KMS-11 (cell line): ENCODE results near the gene DDAH2.

Experiments
- H2AFZ ChIP-seq: fragments of 200-600 bp; sonication (generic); 2 replicates; pipeline ENCODE4 v1.6.1; 2016; ENCODE audit warnings: antibody characterized with exemption, mixed run types, low read depth
- H3K27ac ChIP-seq: fragments of 200-600 bp; sonication (generic); 2 replicates; pipeline ENCODE4 v1.6.1; 2016; ENCODE audit warnings: mild to moderate bottlenecking, mixed run types
- H3K27me3 ChIP-seq: fragments of 200-600 bp; sonication (generic); 2 replicates; pipeline ENCODE4 v1.6.1; 2017; ENCODE audit warnings: mild to moderate bottlenecking, low read depth, mixed run types, moderate library complexity; ENCODE audit not compliant: insufficient read depth
- H3K36me3 ChIP-seq: fragments of 200-600 bp; sonication (generic); 2 replicates; pipeline ENCODE4 v1.6.1; 2017; ENCODE audit warnings: mild to moderate bottlenecking, mixed run types; ENCODE audit not compliant: insufficient read depth
- H3K4me1 ChIP-seq: fragments of 200-600 bp; sonication (generic); 2 replicates; pipeline ENCODE4 v1.6.1; 2016; ENCODE audit warnings: mild to moderate bottlenecking, low read depth, mixed run types; ENCODE audit not compliant: poor library complexity, severe bottlenecking
- H3K4me2 ChIP-seq: fragments of 200-600 bp; sonication (generic); 2 replicates; pipeline ENCODE4 v1.7.0; 2016; ENCODE audit warnings: mild to moderate bottlenecking, mixed run types
- H3K4me3 ChIP-seq: fragments of 200-600 bp; sonication (generic); IDR thresholded peaks from 2 replicates; pipeline ENCODE4 v1.6.1; 2017; ENCODE audit warnings: low read depth, low read length, mixed read lengths; ENCODE audit not compliant: insufficient read depth
- H3K79me2 ChIP-seq: fragments of 200-600 bp; sonication (generic); 2 replicates; pipeline ENCODE4 v1.6.1; 2016; ENCODE audit warnings: low read depth, mixed run types; ENCODE audit not compliant: insufficient read depth
- H3K9ac ChIP-seq: fragments of 200-600 bp; sonication (generic); 2 replicates; pipeline ENCODE4 v1.6.1; 2016; ENCODE audit warnings: mild to moderate bottlenecking, mixed run types
- H4K20me1 ChIP-seq: fragments of 200-600 bp; sonication (generic); 2 replicates; pipeline ENCODE4 v1.6.1; 2016; ENCODE audit warnings: mild to moderate bottlenecking, mixed run types; ENCODE audit not compliant: insufficient read depth
- TF ChIP-seq, protein P1 (sequence below): fragments of 200-600 bp; sonication (generic); conservative IDR thresholded peaks from 2 replicates; pipeline ENCODE4 v1.6.1; 2017; ENCODE audit warnings: low read depth, mild to moderate bottlenecking, antibody characterized with exemption, low read length, moderate library complexity, mixed read lengths

The DDAH2 gene

DNA sequence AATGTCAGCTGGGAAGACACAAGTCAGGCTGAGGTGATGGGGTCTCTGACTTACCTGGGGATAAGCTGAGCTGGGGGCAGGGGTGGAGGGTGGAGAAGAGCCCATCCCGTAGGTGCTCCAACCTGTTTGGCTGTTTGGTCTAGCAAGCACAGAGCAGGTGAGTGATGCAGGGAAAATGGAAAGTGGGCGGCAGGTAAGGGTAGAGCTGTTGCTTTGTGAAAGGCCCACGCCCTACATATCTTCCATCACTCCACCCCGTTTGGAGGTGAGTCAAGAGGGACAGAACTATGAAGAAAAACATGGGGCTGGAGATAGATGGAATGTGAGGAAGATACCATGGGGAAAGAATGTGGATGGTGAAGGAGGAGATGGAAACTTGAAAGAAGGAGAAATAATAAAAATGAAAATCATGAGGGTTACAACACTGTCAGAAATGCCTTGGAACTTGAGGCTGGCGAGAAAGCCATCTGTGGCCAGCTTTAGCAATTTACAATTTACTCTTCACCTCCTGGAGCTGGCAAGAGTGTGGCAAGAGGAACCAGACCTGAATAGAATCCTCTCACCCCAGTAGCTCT, 8.8 kb downstream of the DDAH2 start:
- Histone ChIP-seq H3K27me3 (no peaks in the 10 kb centered on the region; the same call in 1 of the 2 replicates), H3K4me2 (no peak overlapping the region), H3K36me3 (no peaks in the 10 kb centered on the region), H2AFZ (no peak overlapping the region), H4K20me1 (no peaks in the 10 kb centered on the region), H3K27ac (no peak overlapping the region), H3K4me1 (no peaks in the 10 kb centered on the region), H3K4me3 (no peak overlapping the region), H3K9ac (no peak overlapping the region), H3K79me2 (no peaks in the 10 kb centered on the region)
- TF ChIP-seq, protein P1, sequence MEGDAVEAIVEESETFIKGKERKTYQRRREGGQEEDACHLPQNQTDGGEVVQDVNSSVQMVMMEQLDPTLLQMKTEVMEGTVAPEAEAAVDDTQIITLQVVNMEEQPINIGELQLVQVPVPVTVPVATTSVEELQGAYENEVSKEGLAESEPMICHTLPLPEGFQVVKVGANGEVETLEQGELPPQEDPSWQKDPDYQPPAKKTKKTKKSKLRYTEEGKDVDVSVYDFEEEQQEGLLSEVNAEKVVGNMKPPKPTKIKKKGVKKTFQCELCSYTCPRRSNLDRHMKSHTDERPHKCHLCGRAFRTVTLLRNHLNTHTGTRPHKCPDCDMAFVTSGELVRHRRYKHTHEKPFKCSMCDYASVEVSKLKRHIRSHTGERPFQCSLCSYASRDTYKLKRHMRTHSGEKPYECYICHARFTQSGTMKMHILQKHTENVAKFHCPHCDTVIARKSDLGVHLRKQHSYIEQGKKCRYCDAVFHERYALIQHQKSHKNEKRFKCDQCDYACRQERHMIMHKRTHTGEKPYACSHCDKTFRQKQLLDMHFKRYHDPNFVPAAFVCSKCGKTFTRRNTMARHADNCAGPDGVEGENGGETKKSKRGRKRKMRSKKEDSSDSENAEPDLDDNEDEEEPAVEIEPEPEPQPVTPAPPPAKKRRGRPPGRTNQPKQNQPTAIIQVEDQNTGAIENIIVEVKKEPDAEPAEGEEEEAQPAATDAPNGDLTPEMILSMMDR, result no peak

DNA sequence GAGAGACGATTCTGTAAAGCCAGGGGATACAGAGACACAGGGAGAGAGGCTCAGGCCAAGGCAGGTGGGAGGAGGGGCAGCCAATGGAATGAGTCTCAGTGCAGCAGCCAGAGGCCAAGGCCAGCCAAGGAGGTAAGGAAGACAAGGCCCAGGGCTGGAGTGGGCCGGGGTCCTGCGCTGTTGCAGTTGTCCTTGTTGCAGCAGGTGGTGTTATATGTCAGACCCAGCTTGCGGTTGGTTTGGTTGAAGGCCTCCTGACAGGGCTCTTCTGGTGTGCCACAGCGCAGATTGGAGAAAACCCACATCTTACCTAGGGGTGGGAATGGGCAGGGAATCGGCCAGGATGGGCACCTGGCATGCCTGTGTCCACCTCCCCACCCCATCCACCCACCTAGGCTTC, 10.1 kb downstream of the DDAH2 start:
- Histone ChIP-seq H3K36me3 (no peaks in the 10 kb centered on the region), H4K20me1 (no peaks in the 10 kb centered on the region), H3K4me1 (no peaks in the 10 kb centered on the region), H3K27ac (no peak overlapping the region), H2AFZ (no peak overlapping the region), H3K9ac (no peak overlapping the region), H3K4me2 (no peak overlapping the region), H3K4me3 (no peak overlapping the region), H3K79me2 (no peaks in the 10 kb centered on the region), H3K27me3 (no peaks in the 10 kb centered on the region; the same call in 1 of the 2 replicates)
- TF ChIP-seq, protein P1, result no peak

DNA sequence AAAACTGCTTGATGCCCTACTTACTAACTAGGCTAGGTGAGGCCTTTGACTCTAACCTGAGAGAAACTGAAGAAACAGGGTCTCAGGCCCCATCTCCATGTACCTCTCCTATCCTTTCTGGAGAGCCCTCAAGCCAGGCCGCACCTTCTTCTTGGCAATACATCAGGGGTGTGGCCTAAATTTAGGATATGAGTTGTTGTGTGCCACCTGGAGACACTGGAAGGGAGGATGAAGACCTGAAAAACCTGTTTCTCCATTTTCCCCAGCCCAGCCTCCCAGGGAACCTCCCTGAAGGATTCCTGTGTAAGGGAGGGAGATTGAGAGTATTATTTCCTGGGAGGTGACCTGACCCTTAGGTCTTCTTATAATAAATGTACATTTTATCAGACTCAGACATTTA, 10.8 kb downstream of the DDAH2 start:
- H3K9ac ChIP-seq, result no peak overlapping the region
- TF ChIP-seq, protein P1, result no peak
- no peaks in the 10 kb centered on the region for H4K20me1 ChIP-seq
- H3K27me3 ChIP-seq, result no peaks in the 10 kb centered on the region; the same call in 1 of the 2 replicates
- no peak overlapping the region for H3K4me2 ChIP-seq
- no peak overlapping the region for H3K27ac ChIP-seq
- H3K4me1 ChIP-seq, result no peaks in the 10 kb centered on the region
- no peaks in the 10 kb centered on the region for H3K79me2 ChIP-seq
- H3K4me3 ChIP-seq, result no peak overlapping the region
- H3K36me3 ChIP-seq, result no peaks in the 10 kb centered on the region
- H2AFZ ChIP-seq, result no peak overlapping the region

DNA sequence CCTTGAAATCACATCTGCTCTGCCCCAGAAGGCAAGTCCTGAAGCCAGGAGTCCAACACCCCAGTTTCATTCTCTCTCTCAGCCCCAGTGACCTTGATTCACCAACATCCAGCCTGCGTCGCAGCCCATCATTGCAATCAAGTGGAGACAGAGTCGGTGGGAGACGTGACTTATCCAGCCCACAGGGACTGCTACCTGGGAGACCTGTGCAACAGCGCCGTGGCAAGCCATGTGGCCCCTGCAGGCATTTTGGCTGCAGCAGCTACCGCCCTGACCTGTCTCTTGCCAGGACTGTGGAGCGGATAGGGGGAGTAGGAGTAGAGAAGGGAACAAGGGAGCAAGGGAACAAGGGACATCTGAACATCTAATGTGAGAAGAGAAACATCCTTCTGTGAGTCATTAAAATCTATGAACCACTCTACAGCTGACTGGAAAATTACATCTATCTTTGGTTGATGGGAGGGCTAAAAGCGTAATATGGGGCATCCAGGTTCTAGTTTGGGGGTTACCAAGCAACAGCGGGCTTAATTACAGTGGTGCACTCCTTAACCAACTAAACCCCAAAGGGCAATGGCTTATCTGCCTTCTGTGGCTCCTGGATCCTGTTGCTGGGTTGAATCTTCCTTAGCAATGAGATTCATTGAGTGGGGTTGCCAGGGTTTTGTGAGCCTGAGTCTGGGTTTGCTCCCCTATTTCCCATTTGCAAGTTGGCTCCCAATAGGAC, 11.4 kb downstream of the DDAH2 start:
- Histone ChIP-seq H3K36me3 (no peaks in the 10 kb centered on the region), H3K9ac (no peak overlapping the region), H3K4me2 (no peak overlapping the region), H3K27ac (no peak overlapping the region), H2AFZ (no peak overlapping the region), H4K20me1 (no peaks in the 10 kb centered on the region), H3K79me2 (no peaks in the 10 kb centered on the region), H3K4me3 (no peak overlapping the region), H3K4me1 (no peaks in the 10 kb centered on the region), H3K27me3 (no peaks in the 10 kb centered on the region; the same call in 1 of the 2 replicates)
- TF ChIP-seq, protein P1, result no peak
